Measurements from ENCODE around the gene PHKB. TPM values are rescaled to one million over a fixed set of nuclear protein-coding genes. Genes with fewer than 3 reads are reported as not detected.

PHKB gene
- total RNA-seq, 4 donors from 2014 or later = 19.8 to 29.6 (median 25.2) TPM

DNA sequence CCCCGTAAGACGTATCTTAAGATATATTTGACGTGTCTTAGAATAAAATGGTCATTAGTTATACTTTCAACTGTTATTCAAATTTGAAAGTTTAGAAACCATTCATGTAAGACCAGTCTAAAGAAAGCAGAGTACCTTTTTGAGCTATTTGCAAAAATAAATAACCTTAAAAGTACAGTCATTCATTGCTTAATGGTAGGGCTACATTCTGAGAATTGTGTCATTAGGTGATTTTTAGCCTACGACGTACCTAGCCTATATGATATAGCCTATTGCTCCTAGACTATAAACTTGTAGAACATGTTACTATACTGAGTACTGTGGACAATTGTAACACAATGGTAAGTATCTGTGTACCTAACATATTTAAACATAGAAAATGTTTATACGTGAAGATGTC lies 139.2 kb downstream of the PHKB start:
- no peak for DNase-seq (ENCODE audit: low spot score in 2 of 2)
- WGBS, 2 donors = 97 to 98% methylated on average over 6 of the region's 6 CpGs
- no peak overlapping the region for H3K4me3 ChIP-seq (ENCODE audit: low read depth, poor library complexity, severe bottlenecking)
- intact Hi-C loops (cut with DNase I; ENCODE audit: low total_unique reads) = no loop called here
- TF ChIP-seq POLR2A (IDR thresholded peaks at IDR 0.05) = no peak
- TF ChIP-seq, protein P1, sequence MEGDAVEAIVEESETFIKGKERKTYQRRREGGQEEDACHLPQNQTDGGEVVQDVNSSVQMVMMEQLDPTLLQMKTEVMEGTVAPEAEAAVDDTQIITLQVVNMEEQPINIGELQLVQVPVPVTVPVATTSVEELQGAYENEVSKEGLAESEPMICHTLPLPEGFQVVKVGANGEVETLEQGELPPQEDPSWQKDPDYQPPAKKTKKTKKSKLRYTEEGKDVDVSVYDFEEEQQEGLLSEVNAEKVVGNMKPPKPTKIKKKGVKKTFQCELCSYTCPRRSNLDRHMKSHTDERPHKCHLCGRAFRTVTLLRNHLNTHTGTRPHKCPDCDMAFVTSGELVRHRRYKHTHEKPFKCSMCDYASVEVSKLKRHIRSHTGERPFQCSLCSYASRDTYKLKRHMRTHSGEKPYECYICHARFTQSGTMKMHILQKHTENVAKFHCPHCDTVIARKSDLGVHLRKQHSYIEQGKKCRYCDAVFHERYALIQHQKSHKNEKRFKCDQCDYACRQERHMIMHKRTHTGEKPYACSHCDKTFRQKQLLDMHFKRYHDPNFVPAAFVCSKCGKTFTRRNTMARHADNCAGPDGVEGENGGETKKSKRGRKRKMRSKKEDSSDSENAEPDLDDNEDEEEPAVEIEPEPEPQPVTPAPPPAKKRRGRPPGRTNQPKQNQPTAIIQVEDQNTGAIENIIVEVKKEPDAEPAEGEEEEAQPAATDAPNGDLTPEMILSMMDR (IDR thresholded peaks at IDR 0.05) = no peak

DNA sequence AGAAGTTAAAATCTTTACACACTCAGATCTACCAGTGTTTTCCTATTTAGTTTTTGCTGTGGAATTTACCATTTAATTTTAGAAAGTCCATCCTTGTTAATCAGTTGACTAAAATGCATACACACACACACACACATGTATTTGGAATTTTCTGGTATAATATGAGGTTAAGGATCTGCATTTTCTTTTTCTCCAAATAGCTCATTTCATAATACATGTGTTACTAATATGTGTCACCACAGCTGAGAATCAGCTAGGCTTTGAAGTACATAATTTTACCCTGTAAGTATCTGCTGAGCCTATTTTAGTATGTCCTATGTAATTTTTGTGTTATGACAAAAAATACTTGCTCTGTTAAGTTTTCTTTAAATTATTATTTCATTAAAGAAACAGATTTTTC lies 143.2 kb downstream of the PHKB start:
- H3K4me3 ChIP-seq (ENCODE audit: low read depth, poor library complexity, severe bottlenecking) = no peak overlapping the region
- intact Hi-C loops (cut with DNase I; ENCODE audit: low total_unique reads) = no loop called here
- no peak for TF ChIP-seq POLR2A (IDR thresholded peaks at IDR 0.05)
- TF ChIP-seq, protein P1 (IDR thresholded peaks at IDR 0.05) = no peak
- DNase-seq (ENCODE audit: low spot score in 2 of 2) = no peak

DNA sequence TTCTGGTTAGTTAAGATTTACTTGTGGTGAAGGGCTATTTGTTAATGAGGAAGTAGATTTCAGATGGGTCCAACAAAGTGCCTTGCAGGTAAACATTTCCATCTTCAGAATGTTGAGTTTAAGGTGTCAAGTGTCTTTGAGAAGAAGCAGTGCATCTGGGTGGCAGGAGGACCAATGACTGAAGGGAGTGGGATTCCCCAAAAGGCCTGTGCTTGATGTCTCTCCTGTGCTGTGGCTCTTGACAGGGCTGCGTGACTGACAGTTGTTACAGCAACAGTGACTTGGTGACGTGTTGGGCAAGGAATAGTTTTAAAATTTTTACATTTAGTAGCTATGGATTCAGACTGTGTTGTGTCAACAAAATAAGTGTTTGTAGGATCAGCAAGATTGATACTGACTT lies 149.9 kb downstream of the PHKB start:
- no peak overlapping the region for H3K4me3 ChIP-seq (ENCODE audit: low read depth, poor library complexity, severe bottlenecking)
- DNase-seq (ENCODE audit: low spot score in 2 of 2) = no peak
- TF ChIP-seq, protein P1 (IDR thresholded peaks at IDR 0.05) = no peak
- no peak for TF ChIP-seq POLR2A (IDR thresholded peaks at IDR 0.05)
- 73 to 90% methylated on average over 2 of the region's 2 CpGs for WGBS, 2 donors
- intact Hi-C loops (cut with DNase I; ENCODE audit: low total_unique reads) = no loop called here

DNA sequence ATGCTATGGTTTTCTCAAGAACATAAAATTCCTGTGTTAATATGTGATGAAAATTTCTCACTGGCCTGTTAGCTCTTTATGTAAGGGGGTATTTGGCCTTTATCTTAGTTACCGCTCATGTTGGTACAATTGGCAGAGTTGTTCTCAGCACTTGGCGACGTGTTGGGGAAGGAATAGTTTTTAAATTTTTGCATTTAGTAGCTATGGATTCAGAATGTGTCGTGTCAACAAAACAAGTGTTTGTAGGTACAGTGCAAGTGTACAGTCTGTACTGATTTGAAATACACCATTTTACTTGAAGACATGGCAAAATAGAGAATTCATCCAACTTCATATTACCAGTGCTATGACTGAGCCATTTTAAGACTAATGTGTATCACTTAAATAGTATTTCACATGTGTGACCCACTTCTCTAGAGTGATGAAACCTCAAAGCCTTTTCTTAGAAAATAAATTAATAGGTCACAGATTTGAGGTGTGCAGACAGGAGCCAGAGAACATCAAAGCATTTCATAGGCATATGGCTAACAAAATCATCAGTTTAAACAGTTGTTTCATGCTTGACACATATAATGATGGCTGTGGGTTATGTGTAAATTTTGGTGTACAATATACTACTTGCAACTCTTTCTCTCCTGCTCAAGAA lies 150.8 kb downstream of the PHKB start:
- intact Hi-C loops (cut with DNase I; ENCODE audit: low total_unique reads) = no loop called here
- no peak overlapping the region for H3K4me3 ChIP-seq (ENCODE audit: low read depth, poor library complexity, severe bottlenecking)
- 90 to 94% methylated on average over 4 of the region's 4 CpGs for WGBS, 2 donors
- DNase-seq (ENCODE audit: low spot score in 2 of 2) = no peak
- no peak for TF ChIP-seq POLR2A (IDR thresholded peaks at IDR 0.05)
- TF ChIP-seq, protein P1 (IDR thresholded peaks at IDR 0.05) = no peak

DNA sequence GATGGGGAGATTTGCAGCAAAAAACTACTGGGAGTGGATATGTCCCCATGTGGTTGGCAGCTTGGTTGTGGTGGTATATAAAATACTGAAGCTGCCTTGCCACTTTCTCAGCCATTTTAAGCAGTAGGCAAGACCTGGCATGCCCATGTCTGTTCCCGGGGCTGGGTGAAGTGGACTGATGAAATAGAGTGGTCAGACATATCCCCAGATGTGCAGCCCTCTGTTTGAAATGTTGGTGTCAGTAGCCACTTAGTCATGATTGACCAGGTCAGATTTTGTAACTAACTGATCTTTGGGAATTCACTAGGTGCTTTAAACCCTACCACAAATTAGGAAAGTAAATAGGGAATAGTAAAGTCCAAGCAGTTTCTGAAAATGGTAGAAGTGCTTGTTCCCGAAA lies 151.6 kb downstream of the PHKB start:
- WGBS, 2 donors = 78 to 91% methylated on average over 2 of the region's 2 CpGs
- TF ChIP-seq, protein P1 (IDR thresholded peaks at IDR 0.05) = no peak
- TF ChIP-seq POLR2A (IDR thresholded peaks at IDR 0.05) = no peak
- DNase-seq (ENCODE audit: low spot score in 2 of 2) = no peak
- no peak overlapping the region for H3K4me3 ChIP-seq (ENCODE audit: low read depth, poor library complexity, severe bottlenecking)
- intact Hi-C loops (cut with DNase I; ENCODE audit: low total_unique reads) = no loop called here

DNA sequence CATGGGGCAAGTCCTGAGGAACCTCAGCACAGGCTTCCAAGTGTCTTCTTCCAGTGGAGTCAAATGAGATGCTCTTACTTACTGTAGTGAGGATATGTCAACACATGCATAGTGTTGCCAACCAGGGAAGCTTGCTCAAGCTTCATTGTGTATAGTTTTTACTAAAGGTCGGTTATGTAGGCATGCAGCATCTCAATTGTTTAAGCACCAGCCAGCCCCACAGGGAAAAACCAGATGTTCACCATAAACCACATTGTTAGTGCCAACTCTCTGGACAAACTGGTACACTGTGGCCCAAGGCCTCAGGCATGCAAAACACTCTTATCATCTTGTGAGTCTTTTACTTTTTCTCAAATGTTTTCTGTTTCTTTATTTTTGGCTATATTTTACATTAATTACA lies 152.1 kb downstream of the PHKB start:
- intact Hi-C loops (cut with DNase I; ENCODE audit: low total_unique reads) = no loop called here
- WGBS, 2 donors = 50 to 57% methylated on average over 1 of the region's 1 CpG
- no peak for DNase-seq (ENCODE audit: low spot score in 2 of 2)
- TF ChIP-seq, protein P1 (IDR thresholded peaks at IDR 0.05) = no peak
- TF ChIP-seq POLR2A (IDR thresholded peaks at IDR 0.05) = no peak
- no peak overlapping the region for H3K4me3 ChIP-seq (ENCODE audit: low read depth, poor library complexity, severe bottlenecking)

Data from lower leg skin (tissue), 4 donors.